Heart left ventricle (tissue), 16 donors: Measurements from ENCODE around the gene ELOVL7. TPM values are rescaled to one million over a fixed set of nuclear protein-coding genes. Genes with fewer than 3 reads are reported as not detected.

Experiments used
- ATAC-seq, 4 donors: fragments of 200-7000 bp; cut with Tn5 transposase; one replicate each; pipeline ENCODE4 v1.9.1; 2020 to 2022; ENCODE audit warnings: moderate library complexity in 4 of 4, mild to moderate bottlenecking in 3 of 4, moderate number of reproducible peaks in 1 of 4
- DNase-seq, 5 donors: peaks; one replicate each; pipeline ENCODE4 v3.0.0-alpha.2; 2020
- H3K27ac ChIP-seq, 12 donors: fragments of 200-600 bp; sonication (generic) in 4 of 12; one replicate each; pipeline versions ENCODE4 v1.5.0 to v1.8.0; 2016 to 2022; ENCODE audit warnings: mild to moderate bottlenecking in 2 of 12
- H3K27me3 ChIP-seq, 9 donors: fragments of 200-600 bp; sonication (generic) in 2 of 9; one replicate each; pipeline versions ENCODE4 v1.5.1 to v1.8.0; 2016 to 2022; ENCODE audit warnings: mild to moderate bottlenecking in 3 of 9
- H3K36me3 ChIP-seq, 9 donors: fragments of 200-600 bp; sonication (generic) in 2 of 9; one replicate each; pipeline versions ENCODE4 v1.5.0 to v1.8.0; 2018 to 2022; ENCODE audit warnings: mild to moderate bottlenecking in 2 of 9
- H3K4me1 ChIP-seq, 12 donors: fragments of 200-600 bp; sonication (generic) in 4 of 12; one replicate each; pipeline versions ENCODE4 v1.5.0 to v1.8.0; 2016 to 2022; ENCODE audit warnings: mild to moderate bottlenecking in 3 of 12
- H3K4me3 ChIP-seq, 12 donors: fragments of 200-600 bp; sonication (generic) in 4 of 12; one replicate each; pipeline versions ENCODE4 v1.5.0 to v1.8.0; 2017 to 2022; ENCODE audit warnings: mild to moderate bottlenecking in 9 of 12, moderate library complexity in 4 of 12
- H3K9me3 ChIP-seq, 12 donors: fragments of 200-600 bp; sonication (generic) in 4 of 12; one replicate each; pipeline versions ENCODE4 v1.5.0 to v1.8.0; 2016 to 2022; ENCODE audit warnings: mild to moderate bottlenecking in 1 of 12
- CTCF ChIP-seq, 12 donors: fragments of 200-600 bp; sonication (generic) in 4 of 12; IDR thresholded peaks; one replicate each; pipeline versions ENCODE4 v1.5.0 to v1.8.0; 2018 to 2022; ENCODE audit warnings: antibody characterized with exemption in 12 of 12, mild to moderate bottlenecking in 5 of 12
- POLR2A ChIP-seq, 2 donors: fragments of 450-650 bp; IDR thresholded peaks; one replicate each; pipeline ENCODE4 v1.6.1; 2017; ENCODE audit warnings: antibody characterized with exemption in 2 of 2, mild to moderate bottlenecking in 2 of 2, moderate library complexity in 2 of 2
- WGBS, 4 donors: extraction: QIAGEN DNeasy Blood & Tissue Kit in 2 of 4; methylation state at CpG; one replicate each; pipeline versions ENCODE4 v1.1.5 to v1.1.7; 2013 to 2018; 5-methylcytosine and 5-hydroxymethylcytosine counted together
- intact Hi-C, 10 donors: fragments of 100-400 bp; cut with DNase I; formaldehyde crosslinking; loops; one replicate each; pipeline versions ENCODE4 v1.11.1 to v1.14.2; 2022
- polyA plus RNA-seq, 2 donors: library from polyadenylated mRNA; stranded (reverse); fragments of 200-250 nt; gene quantifications; one replicate each; pipeline ENCODE4 v1.2.3, GENCODE V29; 2013
- total RNA-seq, 9 donors: library from RNA; depleted of rRNA in 2 of 9; stranded (reverse); fragments of >200 nt in 2 of 9; fragmentation: NEBNext Ultra II Directional in 3 of 9; extraction: Animal tissue kit (Norgen Biotek cat#: 25700) in 3 of 9; gene quantifications; one replicate each; pipeline versions ENCODE4 v1.1.0 to v1.2.4, GENCODE V29; 2016 to 2023
- donor health status: ischemic (EF 13 %, LVEDD 7.1; RV severe dilation, severe dysfunction).
- donor health status: healthy with polysubstance abuse.
- donor health status: DM: no; HTN: yes; CAD: no.
- donor health status: DM: no; HTN: no; CAD: no.
- donor health status: ischemic (EF 25% LVEDD 6.9; RV normal size, moderate dysfunction).
- donor health status: ischemic (EF 25% LVEDD 5.7; RV mildly dilated, moderate dysfunction).
- donor health status: healthy.
- donor health status: DM: yes; HTN: yes; CAD: no.
- donor health status: ischemic (EF 35%, LVEDD 5.7; RV mildly dilated, moderate dysfunction).
- donor health status: nonischemic (EF 11% LVEDD 7.7; RV severe dilation, severe dysfunction).
- donor health status: DM: yes; HTN: yes; CAD: no.
- donor health status: PGD.
- donor health status: ischemic (EF 29% LVEDD 5.4; RV normal size, mild dysfunction).
- donor health status: nonischemic (EF 23%, LVEDD 6.1; RV moderate dilation, normal function).

The ELOVL7 gene
- total and polyA plus RNA-seq, 11 donors, result 0.12 to 1.8 (median 0.87) TPM

DNA sequence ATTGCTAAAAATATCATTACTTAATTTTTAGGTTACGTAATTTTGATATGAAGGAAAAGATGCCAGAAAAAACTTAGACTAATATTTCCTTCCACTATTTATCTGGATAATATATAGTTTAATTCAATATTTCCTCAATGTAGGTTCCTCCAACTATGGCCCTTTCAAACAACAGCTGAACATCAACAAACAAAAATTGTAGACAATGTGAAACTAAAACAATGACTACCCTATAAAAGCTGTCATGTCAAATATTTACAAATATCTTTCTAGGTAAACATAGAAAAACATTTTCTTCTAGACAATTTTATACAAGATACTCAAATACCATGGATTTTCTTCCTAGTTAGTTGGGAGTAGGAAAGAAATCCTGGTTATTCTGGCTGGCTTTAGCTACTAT lies 16.9 kb downstream of the ELOVL7 start:
- no peaks in the 10 kb centered on the region for H3K27me3 ChIP-seq
- no peak overlapping the region for H3K27ac ChIP-seq
- no peaks in the 10 kb centered on the region for H3K36me3 ChIP-seq
- DNase-seq (no peak), ATAC-seq (no peak)
- intact Hi-C loops, result no loop called here
- WGBS, 4 donors, result 89 to 98% (median 91%) methylated on average over 1 of the region's 1 CpG
- no peaks in the 10 kb centered on the region for H3K4me1 ChIP-seq
- no peak overlapping the region for H3K4me3 ChIP-seq
- no peak for TF ChIP-seq POLR2A (IDR thresholded peaks at IDR 0.05)
- TF ChIP-seq CTCF (IDR thresholded peaks at IDR 0.05), result no peak
- no peaks in the 10 kb centered on the region for H3K9me3 ChIP-seq

GRCh38 chr5:60826653-60827052 lies 17.4 kb downstream of the ELOVL7 start:
- TF ChIP-seq CTCF (IDR thresholded peaks at IDR 0.05), result no peak
- no peak for TF ChIP-seq POLR2A (IDR thresholded peaks at IDR 0.05)
- intact Hi-C loops, result no loop called here
- H3K27me3 ChIP-seq, result no peaks in the 10 kb centered on the region
- H3K9me3 ChIP-seq, result no peaks in the 10 kb centered on the region
- no peaks in the 10 kb centered on the region for H3K4me1 ChIP-seq
- DNase-seq (no peak), ATAC-seq (no peak)
- H3K36me3 ChIP-seq, result no peaks in the 10 kb centered on the region
- H3K27ac ChIP-seq, result no peak overlapping the region
- H3K4me3 ChIP-seq, result no peak overlapping the region

DNA sequence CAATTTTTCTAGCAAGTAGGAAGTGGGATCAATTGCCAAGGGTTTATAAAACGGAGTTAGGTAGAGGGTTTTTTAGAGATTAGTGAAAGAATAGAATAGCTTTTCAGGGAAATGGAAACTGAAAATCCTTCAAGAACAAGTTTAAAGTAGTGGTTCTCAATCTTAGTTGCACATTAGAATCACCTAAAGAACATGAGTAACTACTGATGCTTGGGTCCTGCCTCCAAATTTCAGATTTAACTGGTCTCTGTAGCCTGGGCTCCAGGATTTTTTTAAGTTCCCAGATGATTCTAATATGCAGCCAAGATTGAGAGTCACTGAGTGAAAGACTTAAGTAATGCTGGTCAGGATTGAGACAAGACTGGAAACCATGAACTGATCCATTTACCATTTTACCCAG lies 20.5 kb downstream of the ELOVL7 start:
- no peaks in the 10 kb centered on the region for H3K36me3 ChIP-seq
- TF ChIP-seq POLR2A (IDR thresholded peaks at IDR 0.05) (no peak), CTCF (IDR thresholded peaks at IDR 0.05) (no peak)
- H3K9me3 ChIP-seq, result no peaks in the 10 kb centered on the region
- H3K4me1 ChIP-seq, result no peaks in the 10 kb centered on the region
- no peak overlapping the region for H3K27ac ChIP-seq
- ATAC-seq, result no peak
- DNase-seq, result no peak
- intact Hi-C loops, result no loop called here
- H3K27me3 ChIP-seq, result no peaks in the 10 kb centered on the region
- WGBS, 4 donors, result 74 to 93% (median 84%) methylated on average over 1 of the region's 1 CpG
- no peak overlapping the region for H3K4me3 ChIP-seq

DNA sequence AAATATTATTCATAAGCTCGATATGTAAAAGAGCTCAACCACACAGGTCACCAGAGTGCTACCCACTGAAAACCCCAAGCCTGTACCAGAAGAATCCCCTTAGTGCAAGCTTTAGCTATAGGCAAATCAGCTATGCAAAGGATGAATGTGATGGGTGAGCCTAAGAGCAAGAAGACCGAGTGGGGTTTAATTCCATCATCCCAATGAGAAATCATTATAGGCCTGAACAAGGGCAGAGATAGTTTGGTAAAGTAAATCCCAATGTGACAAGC lies 21.8 kb downstream of the ELOVL7 start:
- H3K4me3 ChIP-seq, result no peak overlapping the region
- no peaks in the 10 kb centered on the region for H3K36me3 ChIP-seq
- DNase-seq (no peak), ATAC-seq (no peak)
- H3K4me1 ChIP-seq, result peaks cover 0 to 2% (median 0%) of the 10 kb centered on the region in 12 donors
- intact Hi-C loops, result no loop called here
- no peaks in the 10 kb centered on the region for H3K9me3 ChIP-seq
- H3K27ac ChIP-seq, result no peak overlapping the region
- no peaks in the 10 kb centered on the region for H3K27me3 ChIP-seq
- 84 to 93% (median 91%) methylated on average over 2 of the region's 2 CpGs for WGBS, 4 donors
- TF ChIP-seq POLR2A (IDR thresholded peaks at IDR 0.05), result no peak
- TF ChIP-seq CTCF (IDR thresholded peaks at IDR 0.05), result no peak
